Measurements from ENCODE around the gene PRDM13.
"Not testable (repeated sequence)": the region's sequence is repeated elsewhere in the genome, so short reads cannot be mapped to it uniquely, and the experiment has no call there.

The PRDM13 gene

DNA sequence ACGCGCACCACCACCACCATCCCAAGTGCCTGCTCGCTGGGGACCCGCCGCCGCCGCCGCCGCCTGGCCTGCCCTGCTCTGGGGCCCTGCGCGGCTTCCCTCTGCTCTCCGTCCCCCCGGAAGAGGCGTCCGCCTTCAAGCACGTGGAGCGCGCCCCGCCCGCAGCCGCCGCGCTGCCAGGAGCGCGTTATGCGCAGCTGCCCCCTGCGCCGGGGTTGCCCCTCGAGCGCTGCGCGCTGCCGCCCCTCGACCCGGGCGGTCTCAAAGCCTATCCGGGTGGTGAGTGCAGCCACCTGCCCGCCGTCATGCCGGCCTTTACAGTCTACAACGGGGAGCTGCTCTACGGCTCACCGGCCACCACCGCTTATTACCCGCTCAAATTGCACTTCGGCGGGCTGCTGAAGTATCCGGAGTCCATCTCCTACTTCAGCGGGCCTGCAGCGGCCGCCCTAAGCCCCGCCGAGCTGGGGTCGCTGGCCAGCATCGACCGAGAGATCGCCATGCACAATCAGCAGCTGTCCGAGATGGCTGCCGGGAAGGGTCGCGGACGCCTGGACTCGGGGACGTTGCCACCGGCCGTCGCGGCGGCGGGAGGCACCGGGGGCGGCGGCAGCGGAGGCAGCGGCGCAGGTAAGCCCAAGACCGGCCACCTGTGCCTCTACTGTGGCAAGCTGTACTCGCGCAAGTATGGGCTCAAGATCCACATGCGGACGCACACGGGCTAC is 7.2 kb downstream of the PRDM13 start:
- TF ChIP-seq, protein P1, sequence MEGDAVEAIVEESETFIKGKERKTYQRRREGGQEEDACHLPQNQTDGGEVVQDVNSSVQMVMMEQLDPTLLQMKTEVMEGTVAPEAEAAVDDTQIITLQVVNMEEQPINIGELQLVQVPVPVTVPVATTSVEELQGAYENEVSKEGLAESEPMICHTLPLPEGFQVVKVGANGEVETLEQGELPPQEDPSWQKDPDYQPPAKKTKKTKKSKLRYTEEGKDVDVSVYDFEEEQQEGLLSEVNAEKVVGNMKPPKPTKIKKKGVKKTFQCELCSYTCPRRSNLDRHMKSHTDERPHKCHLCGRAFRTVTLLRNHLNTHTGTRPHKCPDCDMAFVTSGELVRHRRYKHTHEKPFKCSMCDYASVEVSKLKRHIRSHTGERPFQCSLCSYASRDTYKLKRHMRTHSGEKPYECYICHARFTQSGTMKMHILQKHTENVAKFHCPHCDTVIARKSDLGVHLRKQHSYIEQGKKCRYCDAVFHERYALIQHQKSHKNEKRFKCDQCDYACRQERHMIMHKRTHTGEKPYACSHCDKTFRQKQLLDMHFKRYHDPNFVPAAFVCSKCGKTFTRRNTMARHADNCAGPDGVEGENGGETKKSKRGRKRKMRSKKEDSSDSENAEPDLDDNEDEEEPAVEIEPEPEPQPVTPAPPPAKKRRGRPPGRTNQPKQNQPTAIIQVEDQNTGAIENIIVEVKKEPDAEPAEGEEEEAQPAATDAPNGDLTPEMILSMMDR (IDR thresholded peaks at IDR 0.05; ENCODE audit: insufficient read depth, low read length, missing control alignments), result no peak
- ChIA-PET POLR2A (interaction anchor here (0.6 kb wide), 1 partner anchor 206 kb away, joined by 3 read pairs; no protein-coding TSS in a partner anchor), CTCF (no interaction called here)
- H3K4me3 ChIP-seq (ENCODE audit: low read depth, low read length), result peak overlapping the region; percentile 27
- no peak for DNase-seq (ENCODE audit: low read depth, low spot score)

DNA sequence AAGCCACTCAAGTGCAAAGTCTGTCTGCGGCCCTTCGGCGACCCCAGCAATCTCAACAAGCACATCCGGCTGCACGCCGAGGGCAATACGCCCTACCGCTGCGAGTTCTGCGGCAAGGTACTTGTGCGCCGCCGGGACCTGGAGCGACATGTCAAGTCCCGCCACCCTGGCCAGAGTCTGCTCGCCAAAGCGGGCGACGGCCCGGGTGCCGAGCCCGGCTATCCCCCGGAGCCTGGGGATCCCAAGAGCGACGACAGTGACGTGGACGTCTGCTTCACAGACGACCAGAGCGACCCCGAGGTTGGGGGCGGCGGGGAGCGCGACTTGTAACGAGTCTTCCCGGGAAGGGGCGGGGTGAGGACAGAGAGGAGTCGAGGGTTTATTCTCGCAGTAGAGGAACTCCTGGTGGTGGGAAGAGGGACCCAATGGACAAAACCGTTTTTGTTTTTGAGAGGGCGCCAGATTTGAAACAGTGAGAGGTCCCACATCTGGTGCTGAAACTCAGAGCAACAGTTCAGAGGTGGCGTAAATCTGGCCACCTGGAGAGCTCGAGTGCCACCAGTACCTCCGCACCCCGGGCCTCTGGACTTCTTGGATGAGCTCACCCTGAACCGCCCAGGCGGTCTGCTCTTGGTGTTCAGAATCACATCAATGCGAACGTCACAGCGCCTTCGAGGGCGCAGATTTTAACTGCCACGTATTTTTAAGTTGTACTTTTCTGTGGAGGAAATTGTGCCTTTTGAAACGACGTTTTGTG is 8.0 kb downstream of the PRDM13 start:
- TF ChIP-seq, protein P1 (IDR thresholded peaks at IDR 0.05; ENCODE audit: insufficient read depth, low read length, missing control alignments), result no peak
- no peak overlapping the region for H3K4me3 ChIP-seq (ENCODE audit: low read depth, low read length)
- DNase-seq (ENCODE audit: low read depth, low spot score), result no peak
- CTCF ChIA-PET, result no interaction called here
- POLR2A ChIA-PET, result interaction anchor here (0.6 kb wide), 1 partner anchor 206 kb away, joined by 3 read pairs; no protein-coding TSS in a partner anchor

DNA sequence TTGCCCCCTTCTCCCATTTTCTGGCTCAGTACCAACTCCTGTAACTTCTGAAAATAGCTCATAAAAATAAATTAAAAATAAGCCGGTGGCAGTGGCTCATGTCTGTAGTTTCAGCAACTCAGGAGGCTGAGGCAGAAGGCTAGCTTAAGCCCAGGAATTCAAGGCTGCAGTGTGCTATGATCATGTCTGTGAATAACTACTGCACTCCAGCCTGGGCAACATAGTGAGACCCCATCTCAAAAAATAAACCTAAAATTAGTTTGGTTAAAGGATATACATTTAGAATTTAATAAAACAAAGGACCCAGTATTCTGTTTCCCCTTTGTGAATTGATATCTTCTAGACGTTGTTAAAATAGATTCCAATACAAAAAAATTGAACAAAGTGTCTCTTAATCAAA is 10.5 kb downstream of the PRDM13 start:
- ChIA-PET POLR2A (no interaction called here), CTCF (no interaction called here)
- no peak for DNase-seq (ENCODE audit: low read depth, low spot score)
- H3K4me3 ChIP-seq (ENCODE audit: low read depth, low read length), result no peak overlapping the region
- TF ChIP-seq, protein P1 (IDR thresholded peaks at IDR 0.05; ENCODE audit: insufficient read depth, low read length, missing control alignments), result no peak

DNA sequence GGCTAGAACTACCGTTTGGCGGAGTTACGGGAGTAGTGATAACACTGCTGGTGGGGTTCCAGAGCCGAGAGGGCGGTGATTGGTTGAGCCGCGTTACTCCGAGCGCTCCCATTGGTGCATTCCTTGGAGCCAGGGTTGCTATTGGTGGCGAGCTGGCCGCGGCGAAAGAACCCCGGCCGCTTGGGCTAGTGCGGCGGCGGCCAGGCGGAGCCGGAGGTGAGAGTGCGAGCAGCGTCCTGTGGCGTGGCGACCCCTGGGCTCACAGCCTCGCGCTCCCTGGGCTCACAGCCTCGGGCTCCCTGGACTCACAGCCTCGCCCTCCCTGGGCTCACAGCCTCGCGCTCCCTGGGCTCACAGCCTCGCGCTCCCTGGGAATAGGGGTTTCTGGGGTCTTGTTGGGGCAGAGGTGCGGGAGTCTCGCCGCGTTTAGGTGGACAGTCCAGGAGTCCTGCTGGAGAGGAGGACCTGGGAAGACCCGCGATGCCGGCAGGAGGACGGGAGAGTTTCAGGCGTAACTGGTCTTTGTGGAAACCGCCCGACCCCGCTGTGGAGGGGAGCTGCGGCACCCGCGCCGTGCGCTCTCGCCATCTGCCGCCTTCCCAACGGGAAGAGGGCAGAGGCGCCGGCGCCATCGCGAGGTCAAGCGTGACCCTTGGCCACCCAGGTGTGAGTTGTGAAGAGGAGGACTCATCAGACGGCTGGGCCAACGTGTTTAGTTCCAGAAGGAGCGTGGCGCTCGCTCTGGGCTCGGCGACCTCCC is 12.2 kb downstream of the PRDM13 start:
- POLR2A ChIA-PET, result no interaction called here
- TF ChIP-seq, protein P1 (IDR thresholded peaks at IDR 0.05; ENCODE audit: insufficient read depth, low read length, missing control alignments), result no peak
- DNase-seq (ENCODE audit: low read depth, low spot score), result no peak
- CTCF ChIA-PET, result no interaction called here
- no peak overlapping the region for H3K4me3 ChIP-seq (ENCODE audit: low read depth, low read length)

DNA sequence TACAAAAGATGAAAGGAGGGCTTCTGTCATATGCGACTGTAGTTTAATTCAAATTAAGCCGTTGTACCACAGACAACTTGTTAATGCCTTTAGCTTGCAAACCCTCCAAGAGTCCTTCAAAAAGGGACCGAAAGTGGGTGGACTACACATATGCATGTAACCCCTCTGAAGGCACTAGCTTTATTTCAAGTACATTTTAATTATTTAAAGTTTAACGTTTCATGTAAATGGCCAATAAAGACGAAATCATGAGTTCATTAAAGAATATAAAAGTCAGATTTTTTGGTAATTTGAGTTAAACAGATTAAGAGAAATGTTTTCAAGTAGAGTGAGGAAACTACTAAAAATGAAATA is 12.8 kb downstream of the PRDM13 start:
- TF ChIP-seq, protein P1 (IDR thresholded peaks at IDR 0.05; ENCODE audit: insufficient read depth, low read length, missing control alignments), result no peak
- ChIA-PET POLR2A (no interaction called here), CTCF (no interaction called here)
- H3K4me3 ChIP-seq (ENCODE audit: low read depth, low read length), result no peak overlapping the region
- no peak for DNase-seq (ENCODE audit: low read depth, low spot score)

DNA sequence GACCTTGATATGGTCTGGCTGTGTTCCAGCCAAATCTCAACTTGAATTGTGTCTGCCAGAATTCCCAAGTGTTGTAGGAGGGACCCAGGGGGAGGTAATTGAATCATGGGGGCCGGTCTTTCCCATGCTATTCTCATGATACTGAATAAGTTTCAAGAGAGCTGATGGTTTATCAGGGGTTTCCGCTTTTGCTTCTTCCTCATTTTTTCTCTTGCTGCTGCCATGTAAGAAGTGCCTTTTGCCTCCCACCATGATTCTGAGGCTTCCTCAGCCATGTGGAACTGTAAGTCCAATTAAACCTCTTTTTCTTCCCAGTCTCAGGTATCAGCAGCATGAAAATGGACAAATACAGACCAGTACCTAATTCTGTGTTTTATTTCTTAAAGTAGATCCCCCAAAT is 15.4 kb downstream of the PRDM13 start:
- POLR2A ChIA-PET; H3K4me3 ChIP-seq (ENCODE audit: low read depth, low read length); CTCF ChIA-PET; DNase-seq (ENCODE audit: low read depth, low spot score): not testable (repeated sequence)
